Panc1 (cell line): ENCODE data around the gene CLEC16A.

ENCODE experiments used
- POLR2AphosphoS5 ChIP-seq: IDR thresholded peaks from 2 replicates; pipeline ENCODE4 v1.6.1; 2012; ENCODE audit warnings: mild to moderate bottlenecking, low read depth, low read length, moderate library complexity
- REST ChIP-seq, 2 experiments: IDR thresholded peaks; 2 replicates each; pipeline ENCODE4 v1.6.1; 2011 to 2012; ENCODE audit warnings: low read depth in 2 of 2, control low read depth in 1 of 2, low read length in 1 of 2, mild to moderate bottlenecking in 1 of 2, moderate library complexity in 1 of 2; ENCODE audit not compliant: insufficient read depth in 1 of 2

- TF ChIP-seq REST (IDR thresholded peaks at IDR 0.05; ENCODE audit: insufficient read depth in 1 of 2, low read depth in 2 of 2, low read length in 1 of 2) (no peak), POLR2AphosphoS5 (no peak)
Measured at GRCh38 chr16:10937068-10937859, 7.1 kb upstream of the CLEC16A start.
